GM12873 (cell line): ENCODE data around the gene C2CD4C.

ENCODE experiments used
- TF ChIP-seq, protein P1 (sequence below): IDR thresholded peaks from 2 replicates; pipeline ENCODE4 v1.5.1; 2012; ENCODE audit warnings: low read depth, mild to moderate bottlenecking, moderate library complexity, low read length, control low read depth; ENCODE audit not compliant: insufficient read depth; ENCODE audit errors: missing control alignments

C2CD4C gene

DNA sequence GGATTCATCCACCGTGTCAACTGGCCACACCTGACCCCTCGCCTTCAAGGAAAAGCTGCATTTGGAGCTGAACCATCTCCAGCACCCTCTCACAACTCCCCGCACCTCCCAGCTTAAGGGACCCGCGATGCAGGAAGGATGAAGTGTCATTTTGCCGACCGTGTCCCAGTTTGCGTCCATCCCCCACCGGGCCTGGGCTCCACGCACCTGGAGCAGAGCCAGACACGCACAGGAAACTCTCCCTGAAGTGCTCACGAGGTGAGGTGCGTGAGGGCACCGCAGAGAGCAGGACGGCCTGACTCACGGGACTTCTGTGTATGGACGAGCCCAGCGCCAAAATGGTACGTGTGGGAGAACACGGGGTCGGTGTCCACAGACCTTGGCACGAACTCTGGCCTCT lies 44.7 kb upstream of the C2CD4C start:
- TF ChIP-seq, protein P1, sequence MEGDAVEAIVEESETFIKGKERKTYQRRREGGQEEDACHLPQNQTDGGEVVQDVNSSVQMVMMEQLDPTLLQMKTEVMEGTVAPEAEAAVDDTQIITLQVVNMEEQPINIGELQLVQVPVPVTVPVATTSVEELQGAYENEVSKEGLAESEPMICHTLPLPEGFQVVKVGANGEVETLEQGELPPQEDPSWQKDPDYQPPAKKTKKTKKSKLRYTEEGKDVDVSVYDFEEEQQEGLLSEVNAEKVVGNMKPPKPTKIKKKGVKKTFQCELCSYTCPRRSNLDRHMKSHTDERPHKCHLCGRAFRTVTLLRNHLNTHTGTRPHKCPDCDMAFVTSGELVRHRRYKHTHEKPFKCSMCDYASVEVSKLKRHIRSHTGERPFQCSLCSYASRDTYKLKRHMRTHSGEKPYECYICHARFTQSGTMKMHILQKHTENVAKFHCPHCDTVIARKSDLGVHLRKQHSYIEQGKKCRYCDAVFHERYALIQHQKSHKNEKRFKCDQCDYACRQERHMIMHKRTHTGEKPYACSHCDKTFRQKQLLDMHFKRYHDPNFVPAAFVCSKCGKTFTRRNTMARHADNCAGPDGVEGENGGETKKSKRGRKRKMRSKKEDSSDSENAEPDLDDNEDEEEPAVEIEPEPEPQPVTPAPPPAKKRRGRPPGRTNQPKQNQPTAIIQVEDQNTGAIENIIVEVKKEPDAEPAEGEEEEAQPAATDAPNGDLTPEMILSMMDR = no peak

DNA sequence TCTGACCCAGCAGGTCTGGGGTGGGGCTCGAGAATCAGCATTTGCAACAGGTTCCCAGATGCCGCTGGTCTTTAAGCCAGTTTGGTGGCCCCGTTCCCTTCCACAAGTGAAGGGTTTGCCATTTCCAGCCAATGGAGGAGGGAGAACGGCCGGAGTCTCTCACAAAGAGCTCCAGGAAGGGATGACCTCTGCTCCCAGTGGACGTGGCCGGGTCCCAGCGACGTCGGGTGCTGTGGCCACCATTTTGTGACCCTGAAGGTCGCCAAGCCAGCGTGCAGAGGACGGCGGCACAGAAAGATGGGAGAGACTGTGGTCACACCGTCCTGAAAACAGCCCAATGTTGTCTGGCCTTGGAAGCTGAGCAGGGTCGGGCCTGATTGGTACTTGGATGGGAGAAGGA lies 43.9 kb upstream of the C2CD4C start:
- TF ChIP-seq, protein P1 = no peak

DNA sequence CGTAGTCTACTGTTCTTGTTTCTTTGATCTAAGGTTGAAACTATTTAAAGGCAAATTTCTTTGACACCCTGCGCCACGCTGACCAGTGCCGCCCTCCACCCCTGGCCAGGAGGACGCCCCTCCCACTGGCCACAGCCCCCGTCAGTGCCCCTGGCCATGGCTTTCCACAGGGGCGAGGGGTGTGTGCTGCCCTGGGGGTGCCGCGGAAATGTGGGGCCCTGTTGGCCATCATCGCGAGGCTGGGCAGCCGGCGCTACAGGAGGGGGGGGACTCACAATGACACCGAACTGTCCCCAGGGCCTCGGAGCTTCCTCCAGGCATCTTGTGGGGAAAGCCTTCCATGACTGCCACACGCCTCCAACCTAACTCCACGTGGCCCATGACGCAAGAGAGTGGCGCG lies 41.0 kb upstream of the C2CD4C start:
- TF ChIP-seq, protein P1 = no peak

DNA sequence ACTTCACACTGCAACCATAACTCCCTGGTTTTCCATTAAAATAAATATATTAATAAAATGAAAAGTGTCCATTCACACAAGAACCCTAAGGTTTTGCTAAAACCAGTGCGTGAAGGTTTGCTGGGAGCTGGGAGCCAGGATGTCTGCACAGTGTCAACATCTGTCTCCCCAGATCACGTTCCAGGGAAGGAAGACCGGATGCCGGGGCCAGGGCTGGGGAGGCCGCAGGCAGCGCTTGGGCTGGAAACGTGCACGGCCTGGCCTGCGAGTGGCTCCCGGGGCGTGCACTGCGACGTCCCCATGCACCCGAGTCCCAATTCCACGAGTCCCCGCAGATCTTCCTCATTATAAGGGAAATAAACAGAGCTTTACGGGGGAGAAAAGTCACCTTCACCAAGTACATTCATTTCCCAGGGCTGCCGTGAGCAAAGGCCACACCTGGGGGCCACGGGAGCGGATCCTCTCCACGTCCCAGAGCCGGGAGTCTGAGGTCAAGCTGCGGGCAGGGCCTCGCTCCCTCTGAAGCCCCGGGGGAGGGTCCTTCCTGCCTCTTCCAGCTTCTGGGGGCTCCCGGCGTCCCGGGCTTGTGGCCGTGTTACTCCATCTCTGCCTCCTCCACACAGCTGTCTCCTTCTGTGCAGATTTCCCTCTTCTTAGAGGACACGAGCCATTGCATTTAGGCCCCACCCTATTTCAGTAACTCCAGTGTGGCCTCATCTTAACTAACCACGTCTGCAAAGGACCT lies 39.0 kb upstream of the C2CD4C start:
- TF ChIP-seq, protein P1 = no peak

DNA sequence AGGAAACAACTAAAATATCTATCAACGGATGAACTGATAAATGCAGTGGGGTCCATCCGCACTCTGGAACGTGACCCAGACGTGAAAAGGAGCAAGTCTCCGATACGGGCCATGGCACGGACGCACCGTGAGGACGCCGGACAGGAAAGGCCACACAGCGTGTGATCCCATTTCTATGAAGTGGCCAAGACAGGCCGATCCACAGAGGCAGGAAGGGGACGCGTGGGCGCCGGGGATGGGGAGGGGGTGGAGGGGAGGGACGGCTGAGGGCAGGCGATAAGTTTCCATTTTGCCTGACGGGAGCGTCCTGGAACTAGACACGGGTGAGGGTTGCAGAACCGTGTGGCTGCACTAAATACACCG lies 38.1 kb upstream of the C2CD4C start:
- TF ChIP-seq, protein P1 = no peak

DNA sequence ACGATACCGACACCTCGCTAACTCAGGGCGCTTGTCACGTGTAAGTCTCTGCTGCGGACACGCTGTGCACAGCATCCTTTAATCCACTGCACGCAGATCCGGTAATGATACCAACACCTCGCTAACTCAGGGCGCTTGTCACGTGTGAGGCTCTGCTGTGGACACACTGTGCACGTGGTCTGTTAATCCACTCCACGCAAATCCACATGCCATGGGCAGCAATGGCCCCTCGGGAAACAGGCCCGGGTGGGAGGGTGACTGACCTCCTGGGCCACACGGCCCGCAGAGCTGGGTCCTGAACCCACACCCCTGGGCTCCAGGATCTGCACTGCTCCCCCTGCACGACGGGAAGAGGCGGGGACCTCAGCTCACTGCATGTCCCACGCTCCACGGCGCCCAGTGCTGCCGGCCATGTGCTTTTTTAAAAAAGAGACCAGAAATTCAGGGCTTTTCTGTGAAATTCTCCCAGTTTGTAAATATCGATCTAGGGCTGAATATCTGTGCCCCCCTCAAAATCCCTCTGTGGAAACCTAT lies 35.8 kb upstream of the C2CD4C start:
- TF ChIP-seq, protein P1 = no peak

DNA sequence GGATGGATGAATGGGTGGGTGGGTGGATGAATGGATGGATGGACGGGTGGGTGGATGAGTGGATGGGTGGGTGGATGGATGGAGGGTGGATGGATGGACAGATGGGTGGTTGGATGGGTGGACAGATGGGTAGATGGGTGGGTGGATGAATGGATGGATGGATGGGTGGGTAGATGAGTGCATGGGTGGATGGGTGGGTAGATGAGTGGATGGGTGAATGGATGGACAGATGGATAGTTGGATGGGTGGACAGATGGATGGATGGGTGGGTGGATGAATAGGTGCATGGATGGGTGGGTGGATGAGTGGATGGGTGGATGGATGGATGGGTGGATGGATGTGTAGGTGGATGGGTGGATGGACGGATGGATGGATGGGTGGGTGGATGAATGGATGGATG lies 34.1 kb upstream of the C2CD4C start:
- TF ChIP-seq, protein P1 = no peak
